Measurements from ENCODE around the gene RGL1.

RGL1 gene

DNA sequence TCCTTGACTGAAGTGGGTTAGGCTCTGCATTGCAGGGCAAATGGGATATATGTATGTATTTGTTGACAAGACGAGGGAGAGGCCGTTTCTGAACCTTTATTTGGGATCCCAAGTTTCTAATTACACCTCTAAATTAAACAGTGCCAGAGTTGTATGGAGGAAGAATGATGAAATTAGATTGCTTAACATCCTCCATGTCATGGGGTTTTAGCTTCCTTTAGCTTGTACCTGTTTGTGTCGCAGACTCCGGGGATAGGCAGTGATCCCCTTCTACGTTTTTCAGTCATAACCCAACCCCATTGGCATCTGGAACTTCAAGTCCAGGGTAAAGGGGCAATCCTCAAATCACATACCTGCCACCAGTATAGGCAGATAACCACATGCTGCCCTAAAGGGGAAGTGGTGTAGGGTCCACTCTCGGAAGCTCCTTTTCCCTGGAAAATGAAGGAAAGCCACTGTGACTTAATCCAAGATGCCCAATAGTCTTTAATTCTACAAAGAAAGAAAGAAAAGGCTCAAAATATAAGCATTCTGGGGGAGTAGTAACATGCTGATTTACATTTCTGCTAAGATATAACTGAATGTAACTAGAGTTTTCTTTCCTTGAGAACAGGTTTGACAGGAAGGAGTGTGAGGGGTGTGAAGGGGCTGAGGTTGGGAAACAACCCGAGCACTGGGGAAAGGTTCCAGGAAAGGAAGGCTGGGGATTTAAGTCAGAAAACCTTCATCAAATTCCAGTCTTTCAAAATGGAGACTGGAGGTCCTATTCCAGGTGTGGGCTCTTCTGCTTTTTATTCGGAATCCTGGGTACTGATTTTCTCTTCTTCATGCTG, 77.6 kb downstream of the RGL1 start:
- no peaks in the 10 kb centered on the region for H3K9me3 ChIP-seq (ENCODE audit: low read length)
- no peak overlapping the region for H2AFZ ChIP-seq (ENCODE audit: low read depth, low read length)
- peaks cover 12% of the 10 kb centered on the region for H3K36me3 ChIP-seq (ENCODE audit: insufficient read depth, low read length)
- H3K4me1 ChIP-seq (ENCODE audit: insufficient read depth, low read length): peaks cover 25% of the 10 kb centered on the region
- H3K4me3 ChIP-seq (ENCODE audit: low read length): no peak overlapping the region
- H3K27me3 ChIP-seq (ENCODE audit: insufficient read depth, low read length): no peaks in the 10 kb centered on the region

DNA sequence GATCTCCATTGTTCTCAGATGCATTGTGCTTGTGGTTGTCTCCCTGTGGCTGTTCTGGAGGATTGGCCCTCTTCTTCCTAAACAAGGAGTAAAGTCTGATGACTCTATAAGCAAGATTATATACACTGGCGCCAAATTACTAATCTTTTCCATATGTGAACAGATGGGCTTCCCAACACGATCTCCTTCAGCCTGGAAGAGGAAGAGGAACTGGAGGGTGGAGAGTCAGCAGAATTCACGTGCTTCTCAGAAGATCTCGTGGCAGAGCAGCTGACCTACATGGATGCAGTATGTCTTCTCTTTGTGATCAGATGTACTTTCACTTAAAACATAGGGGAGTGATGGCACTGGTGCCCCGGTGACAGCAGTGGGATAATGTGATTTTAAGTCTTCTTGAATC, 78.7 kb downstream of the RGL1 start:
- Histone ChIP-seq H3K4me3 (ENCODE audit: low read length) (no peak overlapping the region), H3K9me3 (ENCODE audit: low read length) (no peaks in the 10 kb centered on the region), H2AFZ (ENCODE audit: low read depth, low read length) (no peak overlapping the region), H3K36me3 (ENCODE audit: insufficient read depth, low read length) (peaks cover 15% of the 10 kb centered on the region), H3K4me1 (ENCODE audit: insufficient read depth, low read length) (peaks cover 22% of the 10 kb centered on the region), H3K27me3 (ENCODE audit: insufficient read depth, low read length) (no peaks in the 10 kb centered on the region)

DNA sequence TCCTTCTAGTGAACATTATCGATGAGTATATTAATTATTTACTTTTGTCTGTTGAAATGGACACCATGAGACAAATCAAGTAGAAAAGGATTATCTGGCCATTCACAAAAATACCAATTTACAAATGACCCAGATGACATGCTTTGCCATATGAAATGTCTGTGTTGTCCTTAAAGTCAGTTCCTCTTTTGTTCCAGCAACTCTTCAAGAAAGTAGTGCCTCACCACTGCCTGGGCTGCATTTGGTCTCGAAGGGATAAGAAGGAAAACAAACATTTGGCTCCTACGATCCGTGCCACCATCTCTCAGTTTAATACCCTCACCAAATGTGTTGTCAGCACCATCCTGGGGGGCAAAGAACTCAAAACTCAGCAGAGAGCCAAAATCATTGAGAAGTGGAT, 79.6 kb downstream of the RGL1 start:
- Histone ChIP-seq H3K36me3 (ENCODE audit: insufficient read depth, low read length) (peaks cover 22% of the 10 kb centered on the region), H3K4me3 (ENCODE audit: low read length) (no peak overlapping the region), H3K9me3 (ENCODE audit: low read length) (no peaks in the 10 kb centered on the region), H2AFZ (ENCODE audit: low read depth, low read length) (no peak overlapping the region), H3K27me3 (ENCODE audit: insufficient read depth, low read length) (no peaks in the 10 kb centered on the region), H3K4me1 (ENCODE audit: insufficient read depth, low read length) (peaks cover 19% of the 10 kb centered on the region)

DNA sequence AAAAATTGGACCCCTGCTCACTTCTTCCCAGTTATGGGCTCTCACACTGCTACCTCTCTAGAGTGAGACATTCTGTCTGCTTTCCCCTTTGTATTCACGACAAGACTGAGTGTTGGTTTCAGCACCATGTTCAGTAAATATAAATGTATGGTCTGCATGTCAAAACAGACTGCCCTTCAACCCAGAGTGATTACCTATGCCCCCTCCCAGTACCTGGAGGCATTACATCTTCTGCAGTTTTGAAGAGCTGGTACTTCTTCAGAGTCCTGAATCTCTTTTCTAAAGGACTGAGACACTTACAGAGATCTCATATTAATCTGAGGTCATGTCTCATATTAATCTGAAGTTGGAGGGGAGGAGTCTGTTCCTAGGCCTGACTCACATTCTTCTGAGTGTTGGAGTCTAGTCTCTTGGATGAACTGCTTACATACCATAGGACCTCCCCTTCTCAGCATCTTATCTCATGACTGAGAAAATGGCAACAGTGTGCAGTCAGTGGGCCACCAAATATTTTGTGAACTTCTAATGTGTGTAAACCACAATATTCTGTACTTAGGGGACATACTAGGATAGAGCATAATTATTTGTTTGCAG, 80.3 kb downstream of the RGL1 start:
- Histone ChIP-seq H3K4me3 (ENCODE audit: low read length) (no peak overlapping the region), H3K36me3 (ENCODE audit: insufficient read depth, low read length) (peaks cover 27% of the 10 kb centered on the region), H2AFZ (ENCODE audit: low read depth, low read length) (no peak overlapping the region), H3K27me3 (ENCODE audit: insufficient read depth, low read length) (no peaks in the 10 kb centered on the region), H3K9me3 (ENCODE audit: low read length) (no peaks in the 10 kb centered on the region), H3K4me1 (ENCODE audit: insufficient read depth, low read length) (peaks cover 13% of the 10 kb centered on the region)

DNA sequence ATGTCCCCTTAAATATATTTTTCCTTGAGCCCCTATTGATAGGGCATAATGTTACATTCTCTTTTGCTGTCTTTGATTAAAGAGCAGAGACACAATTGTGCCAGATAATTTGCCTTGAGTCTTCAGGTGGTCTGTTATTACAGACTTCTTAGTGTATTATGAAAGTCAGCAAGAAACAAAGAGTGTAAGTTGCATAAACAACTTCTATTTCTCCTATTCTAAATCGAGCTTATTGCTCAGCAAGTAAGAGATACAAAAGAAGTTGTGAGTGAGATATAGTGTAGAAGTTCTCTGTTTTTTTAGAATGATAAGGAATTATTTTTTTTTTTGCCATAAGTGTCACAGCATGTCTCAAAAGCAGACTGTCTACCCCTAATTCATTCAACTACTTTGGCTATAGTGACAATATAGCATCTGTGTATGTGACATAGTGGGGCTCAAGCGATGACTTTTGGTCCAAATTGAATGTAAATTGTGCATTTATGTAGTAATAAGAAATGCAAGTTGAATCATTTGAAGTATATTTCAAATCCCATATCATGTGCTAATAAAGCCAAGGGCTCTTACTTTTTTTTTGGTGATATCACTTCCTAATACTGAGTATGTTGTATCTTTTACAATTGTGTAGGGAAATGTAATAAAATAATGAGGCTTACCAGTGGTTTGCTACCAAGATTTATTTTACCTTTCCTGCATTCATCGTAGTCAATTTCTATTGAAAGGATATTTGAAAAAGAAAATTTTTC, 81.3 kb downstream of the RGL1 start:
- Histone ChIP-seq H2AFZ (ENCODE audit: low read depth, low read length) (no peak overlapping the region), H3K36me3 (ENCODE audit: insufficient read depth, low read length) (peaks cover 36% of the 10 kb centered on the region), H3K27me3 (ENCODE audit: insufficient read depth, low read length) (no peaks in the 10 kb centered on the region), H3K4me1 (ENCODE audit: insufficient read depth, low read length) (peaks cover 11% of the 10 kb centered on the region), H3K9me3 (ENCODE audit: low read length) (no peaks in the 10 kb centered on the region), H3K4me3 (ENCODE audit: low read length) (no peak overlapping the region)

DNA sequence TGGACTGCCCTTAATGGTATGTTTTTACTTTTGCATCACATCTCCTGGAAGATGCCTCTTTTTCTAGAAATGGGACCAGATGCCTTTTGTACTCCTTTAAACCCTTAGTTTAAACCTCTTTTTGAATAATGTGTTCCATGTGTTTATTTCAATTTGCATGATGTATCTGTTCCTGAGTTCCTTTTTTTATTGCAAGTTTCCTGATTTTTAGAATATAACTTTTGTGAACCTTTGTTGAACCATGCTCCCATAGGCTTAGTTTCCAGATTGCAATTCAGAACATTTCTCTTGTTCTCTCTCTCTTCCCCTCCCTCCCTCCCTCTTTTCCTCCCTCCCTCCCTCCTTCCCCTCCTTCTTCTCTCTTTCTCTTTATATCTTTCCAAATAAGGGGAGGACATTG, 81.9 kb downstream of the RGL1 start:
- Histone ChIP-seq H3K4me1 (ENCODE audit: insufficient read depth, low read length) (peaks cover 5% of the 10 kb centered on the region), H3K9me3 (ENCODE audit: low read length) (no peaks in the 10 kb centered on the region), H3K27me3 (ENCODE audit: insufficient read depth, low read length) (no peaks in the 10 kb centered on the region), H3K4me3 (ENCODE audit: low read length) (no peak overlapping the region), H3K36me3 (ENCODE audit: insufficient read depth, low read length) (peaks cover 41% of the 10 kb centered on the region), H2AFZ (ENCODE audit: low read depth, low read length) (no peak overlapping the region)

DNA sequence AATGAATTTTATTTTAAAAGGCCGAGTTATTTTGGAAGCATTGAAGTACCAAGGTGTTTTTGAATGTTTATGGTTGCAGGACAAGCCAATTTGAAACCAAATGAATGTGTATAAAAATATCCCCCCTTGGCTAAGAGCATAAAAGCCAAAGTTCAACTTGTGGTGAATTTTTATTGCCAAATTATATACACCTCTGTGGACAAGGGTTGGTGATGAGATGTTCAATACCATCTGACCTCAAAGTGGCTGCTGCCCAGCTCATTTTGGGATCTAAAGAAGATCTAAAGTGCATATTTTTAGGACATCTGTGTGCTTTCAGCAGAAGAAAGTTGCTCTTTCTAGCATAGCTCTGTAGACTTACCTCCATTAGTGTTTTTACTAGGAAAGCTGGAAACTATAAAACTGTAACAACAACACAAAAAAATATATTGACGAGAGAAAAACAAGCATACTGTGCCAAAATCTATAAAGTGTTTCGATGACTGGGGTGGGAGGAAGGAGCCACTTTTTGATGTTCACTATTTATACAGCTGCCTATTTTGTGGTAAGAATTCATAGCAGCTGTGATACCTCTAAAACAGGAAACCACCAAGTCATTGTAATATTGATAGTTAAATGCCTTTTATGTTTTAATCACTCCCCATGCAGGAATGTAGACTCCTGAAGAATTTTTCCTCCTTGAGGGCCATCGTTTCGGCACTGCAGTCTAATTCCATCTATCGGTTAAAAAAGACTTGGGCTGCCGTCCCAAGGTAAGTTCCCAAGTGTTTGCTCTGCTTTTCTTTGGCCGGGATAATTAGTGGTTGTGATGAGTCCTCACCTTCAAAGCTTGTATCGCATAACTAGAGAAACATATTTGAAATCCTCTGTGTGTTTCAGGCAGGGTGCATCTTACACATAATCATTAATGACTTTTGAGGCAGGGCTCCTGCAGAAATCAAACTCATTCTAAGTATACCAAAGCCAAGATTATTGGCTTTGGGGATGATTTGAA, 83.2 kb downstream of the RGL1 start:
- Histone ChIP-seq H3K4me3 (ENCODE audit: low read length) (no peak overlapping the region), H3K9me3 (ENCODE audit: low read length) (no peaks in the 10 kb centered on the region), H3K36me3 (ENCODE audit: insufficient read depth, low read length) (peaks cover 51% of the 10 kb centered on the region), H3K27me3 (ENCODE audit: insufficient read depth, low read length) (no peaks in the 10 kb centered on the region), H2AFZ (ENCODE audit: low read depth, low read length) (no peak overlapping the region), H3K4me1 (ENCODE audit: insufficient read depth, low read length) (no peaks in the 10 kb centered on the region)

DNA sequence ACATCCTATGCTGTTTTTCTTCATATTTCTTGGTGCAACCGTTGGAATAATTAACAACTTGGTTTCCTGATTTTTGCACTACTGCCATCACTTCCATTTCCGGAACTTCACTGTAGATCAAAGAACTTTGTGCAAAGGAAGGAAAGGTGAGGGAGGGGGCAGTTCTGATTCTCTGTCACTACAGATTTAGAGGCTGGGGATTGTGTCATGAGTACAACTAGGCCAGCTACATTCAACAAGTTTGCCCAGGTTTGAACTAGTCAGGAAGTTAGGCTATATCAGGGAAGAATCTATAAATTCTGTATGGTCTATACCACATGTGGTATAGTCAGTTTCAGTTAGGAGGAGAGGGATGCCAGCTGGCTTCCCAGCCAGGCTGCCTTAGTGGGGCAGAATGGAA, 84.2 kb downstream of the RGL1 start:
- H2AFZ ChIP-seq (ENCODE audit: low read depth, low read length): no peak overlapping the region
- H3K27me3 ChIP-seq (ENCODE audit: insufficient read depth, low read length): no peaks in the 10 kb centered on the region
- no peaks in the 10 kb centered on the region for H3K9me3 ChIP-seq (ENCODE audit: low read length)
- peaks cover 53% of the 10 kb centered on the region for H3K36me3 ChIP-seq (ENCODE audit: insufficient read depth, low read length)
- no peak overlapping the region for H3K4me3 ChIP-seq (ENCODE audit: low read length)
- no peaks in the 10 kb centered on the region for H3K4me1 ChIP-seq (ENCODE audit: insufficient read depth, low read length)

DNA sequence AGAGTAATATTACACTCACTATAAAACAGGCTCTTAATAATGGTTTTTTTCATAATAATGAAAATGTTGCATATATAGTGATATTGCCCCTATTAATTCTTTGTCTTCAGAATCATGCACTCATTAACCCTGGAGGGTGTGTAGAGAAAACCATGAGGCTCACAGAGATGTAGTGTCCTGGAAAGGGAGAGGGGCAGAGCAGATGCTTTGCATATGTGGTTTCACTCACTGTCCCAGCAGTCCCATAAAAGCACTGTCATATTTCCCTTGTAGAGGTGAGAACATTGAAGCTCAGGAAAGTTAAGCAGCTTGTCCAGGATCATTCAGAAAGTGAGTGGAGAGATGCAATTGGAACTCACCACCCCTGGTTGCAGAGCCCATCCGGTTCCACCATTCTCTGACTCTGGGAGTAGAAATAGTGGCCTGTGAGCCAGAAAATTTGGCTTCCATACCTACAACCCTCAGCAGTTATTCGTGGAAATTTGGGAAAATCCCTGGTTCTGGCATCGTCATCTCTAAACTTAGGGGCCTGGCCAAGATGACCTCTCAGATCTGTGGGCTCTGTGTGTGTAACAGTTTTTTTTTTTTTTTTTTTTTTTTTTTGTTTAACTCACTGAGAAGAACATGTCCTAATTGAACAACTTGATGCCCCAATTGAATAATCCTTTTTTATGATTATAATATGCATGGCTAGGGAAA, 86.4 kb downstream of the RGL1 start:
- no peaks in the 10 kb centered on the region for H3K27me3 ChIP-seq (ENCODE audit: insufficient read depth, low read length)
- peaks cover 51% of the 10 kb centered on the region for H3K36me3 ChIP-seq (ENCODE audit: insufficient read depth, low read length)
- no peaks in the 10 kb centered on the region for H3K9me3 ChIP-seq (ENCODE audit: low read length)
- no peak overlapping the region for H3K4me3 ChIP-seq (ENCODE audit: low read length)
- no peak overlapping the region for H2AFZ ChIP-seq (ENCODE audit: low read depth, low read length)
- H3K4me1 ChIP-seq (ENCODE audit: insufficient read depth, low read length): no peaks in the 10 kb centered on the region

DNA sequence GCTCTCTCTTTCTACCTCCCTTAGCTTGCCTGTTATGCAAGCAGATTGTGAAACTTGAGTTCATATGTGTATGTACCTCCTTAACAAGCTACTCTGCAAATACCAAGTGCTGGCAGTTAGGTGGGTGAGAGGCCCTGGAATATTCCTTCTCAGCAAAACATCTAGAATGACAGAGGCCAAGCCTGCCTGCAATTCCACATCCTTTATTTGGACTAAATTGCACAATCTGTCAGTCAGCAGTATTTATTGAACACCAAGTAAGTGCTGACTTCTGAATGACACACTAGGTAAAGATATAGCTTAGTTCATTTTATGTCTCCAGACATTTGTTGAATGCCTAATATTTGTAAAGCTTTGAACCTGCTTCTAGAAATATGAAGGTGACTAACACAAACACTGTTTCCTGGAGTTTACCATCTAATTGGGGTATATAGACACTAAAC, 87.5 kb downstream of the RGL1 start:
- Histone ChIP-seq H3K36me3 (ENCODE audit: insufficient read depth, low read length) (peaks cover 51% of the 10 kb centered on the region), H3K9me3 (ENCODE audit: low read length) (no peaks in the 10 kb centered on the region), H3K4me1 (ENCODE audit: insufficient read depth, low read length) (no peaks in the 10 kb centered on the region), H2AFZ (ENCODE audit: low read depth, low read length) (no peak overlapping the region), H3K27me3 (ENCODE audit: insufficient read depth, low read length) (no peaks in the 10 kb centered on the region), H3K4me3 (ENCODE audit: low read length) (no peak overlapping the region)

DNA sequence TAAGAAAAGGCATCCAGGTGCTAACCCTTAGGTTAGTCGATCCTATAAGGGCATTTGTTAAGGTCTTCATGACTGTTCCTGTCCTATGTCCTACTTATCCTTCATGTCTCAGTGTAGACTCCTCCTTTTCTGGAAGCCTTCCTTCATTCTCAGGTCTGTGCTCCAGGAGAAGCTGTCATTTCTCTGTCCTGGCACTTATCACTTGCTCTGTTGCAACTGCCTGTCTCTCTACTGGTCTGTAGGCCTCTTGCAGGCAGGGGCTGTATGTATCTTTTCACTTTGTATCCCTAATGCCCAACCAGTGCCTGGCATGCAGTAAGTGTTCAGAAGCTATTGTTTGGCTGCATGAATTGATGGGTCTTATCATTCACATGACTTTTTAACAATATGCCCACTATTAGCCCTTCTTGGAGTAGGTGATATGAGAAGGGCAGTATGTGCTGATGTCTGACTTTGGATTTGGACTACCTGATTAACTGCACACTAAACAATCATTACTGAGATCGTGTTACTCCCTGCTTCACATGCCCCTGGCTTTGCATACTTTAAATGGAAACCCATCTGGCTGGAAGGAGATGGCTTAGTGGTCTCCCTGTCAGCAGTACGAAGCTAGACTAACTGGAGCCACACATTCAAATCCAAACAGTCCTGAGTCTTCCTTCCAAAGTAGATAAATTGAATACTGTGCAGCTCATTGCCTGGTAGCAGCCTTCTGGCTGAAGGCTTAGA, 88.8 kb downstream of the RGL1 start:
- H3K27me3 ChIP-seq (ENCODE audit: insufficient read depth, low read length): no peaks in the 10 kb centered on the region
- no peak overlapping the region for H3K4me3 ChIP-seq (ENCODE audit: low read length)
- H3K36me3 ChIP-seq (ENCODE audit: insufficient read depth, low read length): peaks cover 57% of the 10 kb centered on the region
- no peaks in the 10 kb centered on the region for H3K4me1 ChIP-seq (ENCODE audit: insufficient read depth, low read length)
- no peaks in the 10 kb centered on the region for H3K9me3 ChIP-seq (ENCODE audit: low read length)
- H2AFZ ChIP-seq (ENCODE audit: low read depth, low read length): no peak overlapping the region

DNA sequence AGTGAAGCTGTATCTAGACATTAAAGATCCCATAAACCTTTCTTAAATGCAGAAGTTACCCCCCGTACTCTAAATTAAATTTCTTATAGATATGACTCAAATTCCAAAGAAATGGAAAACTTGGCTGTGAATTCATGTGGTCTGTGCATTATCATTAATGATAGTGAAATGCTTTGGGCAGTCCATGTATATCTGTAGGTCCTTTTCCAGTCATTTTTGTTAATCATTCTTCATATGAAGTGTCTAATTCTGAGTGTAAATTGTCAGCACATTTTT, 89.3 kb downstream of the RGL1 start:
- H3K36me3 ChIP-seq (ENCODE audit: insufficient read depth, low read length): peaks cover 54% of the 10 kb centered on the region
- no peak overlapping the region for H3K4me3 ChIP-seq (ENCODE audit: low read length)
- H3K27me3 ChIP-seq (ENCODE audit: insufficient read depth, low read length): no peaks in the 10 kb centered on the region
- no peak overlapping the region for H2AFZ ChIP-seq (ENCODE audit: low read depth, low read length)
- H3K9me3 ChIP-seq (ENCODE audit: low read length): no peaks in the 10 kb centered on the region
- no peaks in the 10 kb centered on the region for H3K4me1 ChIP-seq (ENCODE audit: insufficient read depth, low read length)

Measured in neuron (in vitro differentiated cells).